ENCODE results near the gene ANGPTL4. TPM values are rescaled to one million over a fixed set of nuclear protein-coding genes. Genes with fewer than 3 reads are reported as not detected.
"Not testable (repeated sequence)": the region's sequence is repeated elsewhere in the genome, so short reads cannot be mapped to it uniquely, and the experiment has no call there.

ANGPTL4 gene
- total RNA-seq, 2 donors from 2014 or later = 1.8 TPM; not detected in 1

DNA sequence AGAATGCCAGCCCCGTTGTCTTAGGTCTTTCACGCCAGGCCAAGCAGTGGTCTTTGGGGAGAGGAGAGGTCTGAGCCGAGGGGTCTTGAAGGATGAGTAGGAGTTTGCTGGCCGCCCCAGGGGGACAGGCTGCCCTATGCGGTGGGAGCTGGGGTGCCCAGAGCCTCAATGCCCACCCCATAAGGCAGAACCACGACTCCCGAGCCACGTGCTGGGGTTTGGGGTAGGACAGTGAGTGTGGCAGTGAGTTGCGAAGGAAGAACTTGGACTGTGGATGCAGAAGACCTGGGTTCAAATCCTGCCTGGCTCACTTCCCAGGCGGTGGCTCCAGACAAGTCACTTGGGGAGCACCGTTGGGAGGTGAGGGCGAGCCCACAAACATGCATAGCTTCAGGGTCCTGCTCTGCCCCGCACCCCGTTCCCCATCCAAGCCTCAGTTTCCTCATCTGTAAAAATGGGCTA lies 31.7 kb downstream of the ANGPTL4 start:
- Mint-ChIP-seq H3K4me3 (no peak overlapping the region), H3K4me1 (ENCODE audit: low read depth in 2 of 2) (peaks cover 20 to 37% of the 10 kb centered on the region in 2 donors), H3K27me3 (no peaks in the 10 kb centered on the region), H3K9me3 (no peaks in the 10 kb centered on the region), H3K27ac (no peak overlapping the region), H3K36me3 (no peaks in the 10 kb centered on the region)
- ATAC-seq (no peak), DNase-seq (ENCODE audit: low spot score) (no peak)

- Mint-ChIP-seq H3K27me3 (no peaks in the 10 kb centered on the region), H3K36me3 (no peaks in the 10 kb centered on the region), H3K9me3 (no peaks in the 10 kb centered on the region), H3K4me3 (no peak overlapping the region), H3K4me1 (ENCODE audit: low read depth in 2 of 2) (peaks cover 20 to 32% of the 10 kb centered on the region in 2 donors), H3K27ac (no peak overlapping the region)
- ATAC-seq (no peak), DNase-seq (ENCODE audit: low spot score) (no peak)
Observed at GRCh38 chr19:8396185-8396562, 32.2 kb downstream of the ANGPTL4 start.

DNA sequence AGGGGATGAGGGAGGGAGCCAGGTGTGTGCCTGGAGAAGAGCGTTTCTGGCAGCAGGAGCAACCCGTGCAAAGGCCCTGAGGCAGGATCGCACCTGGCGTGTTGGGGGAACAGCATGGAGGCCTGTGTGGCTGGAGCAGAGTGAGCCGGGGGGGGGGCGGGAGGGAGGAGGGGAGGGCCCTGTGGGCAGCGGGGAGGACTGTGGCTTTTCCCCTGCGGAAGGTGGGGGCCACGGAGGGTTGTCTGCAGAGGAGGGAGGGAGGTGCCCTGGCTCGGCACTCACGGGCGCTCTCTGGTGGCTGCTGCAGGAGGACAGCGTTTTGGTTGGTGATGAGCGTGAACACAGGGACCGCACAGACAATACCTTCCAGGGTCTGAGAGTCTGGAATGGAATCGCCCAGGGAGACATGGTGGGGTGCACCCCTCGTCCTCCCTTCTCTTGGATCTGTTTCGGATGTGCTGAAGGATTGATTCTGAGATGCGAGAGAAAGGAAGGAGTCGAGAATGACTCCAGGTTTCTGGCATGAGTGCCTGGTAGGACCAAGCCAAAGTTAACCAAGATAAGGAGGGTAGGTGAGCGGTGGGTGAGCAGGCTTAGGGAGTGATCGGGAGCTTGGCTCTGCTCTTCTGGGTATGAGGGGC lies 32.7 kb downstream of the ANGPTL4 start:
- H3K36me3 Mint-ChIP-seq = no peaks in the 10 kb centered on the region
- H3K27me3 Mint-ChIP-seq = no peaks in the 10 kb centered on the region
- DNase-seq (ENCODE audit: low spot score) (peak; percentile 79), ATAC-seq (peak; percentile 72 to 86)
- no peaks in the 10 kb centered on the region for H3K9me3 Mint-ChIP-seq
- H3K4me1 Mint-ChIP-seq (ENCODE audit: low read depth in 2 of 2) = peaks cover 20 to 30% of the 10 kb centered on the region in 2 donors
- H3K4me3 Mint-ChIP-seq = no peak overlapping the region
- peak overlapping the region; percentile 65 to 91 for H3K27ac Mint-ChIP-seq

DNA sequence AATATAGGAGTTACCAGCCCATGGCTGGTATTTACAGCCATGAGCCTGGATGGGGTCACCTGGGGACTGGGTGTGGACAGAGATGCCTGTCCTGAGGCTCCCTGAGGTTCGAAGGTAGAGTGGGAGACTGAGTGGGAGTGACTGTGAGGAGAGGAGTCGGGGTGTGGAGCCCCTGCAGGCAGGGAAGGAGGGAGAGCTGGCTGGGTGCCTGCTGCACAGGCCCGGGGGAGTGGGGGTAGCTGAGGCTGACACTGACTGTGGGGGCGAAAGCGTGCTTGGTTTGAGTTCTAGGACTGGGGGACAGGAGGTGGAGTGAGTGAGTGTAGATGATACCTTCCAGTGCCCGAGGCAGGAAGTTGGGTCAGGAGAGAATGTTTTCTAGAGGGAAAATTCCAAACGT lies 33.3 kb downstream of the ANGPTL4 start:
- Mint-ChIP-seq H3K27me3 (no peaks in the 10 kb centered on the region), H3K36me3 (no peaks in the 10 kb centered on the region), H3K4me1 (ENCODE audit: low read depth in 2 of 2) (peaks cover 20 to 24% of the 10 kb centered on the region in 2 donors), H3K4me3 (no peak overlapping the region), H3K9me3 (no peaks in the 10 kb centered on the region), H3K27ac (peak overlapping the region; percentile 65 to 91)
- ATAC-seq (no peak), DNase-seq (ENCODE audit: low spot score) (no peak)

DNA sequence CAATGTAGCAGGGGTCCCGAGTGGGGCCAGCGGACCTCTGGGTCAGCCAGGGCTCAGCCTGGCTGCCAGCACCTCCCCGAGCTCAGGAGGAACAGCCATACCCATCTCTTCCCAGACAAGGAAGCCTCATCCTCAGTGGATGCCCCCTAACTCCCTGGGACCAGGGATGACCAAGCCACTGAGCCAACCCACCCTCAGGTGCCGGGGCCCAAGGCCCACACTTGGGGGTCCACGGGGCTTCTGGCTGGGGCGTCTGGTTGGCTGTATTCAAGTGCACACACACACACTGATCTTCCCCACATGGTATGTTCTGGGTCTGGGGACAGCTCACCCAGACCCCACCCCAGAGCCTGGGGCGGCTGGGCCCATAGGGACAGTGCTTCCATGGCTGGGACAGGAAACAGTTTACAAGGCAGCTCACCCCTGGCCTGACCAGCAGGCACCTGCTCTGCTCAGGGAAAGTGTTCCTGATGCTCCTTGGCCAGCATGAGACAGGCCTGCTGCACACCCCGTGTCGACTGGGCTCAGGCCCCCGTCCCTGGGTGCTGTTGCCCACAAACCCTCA lies 33.9 kb downstream of the ANGPTL4 start:
- no peak overlapping the region for H3K4me3 Mint-ChIP-seq
- H3K27me3 Mint-ChIP-seq = no peaks in the 10 kb centered on the region
- H3K9me3 Mint-ChIP-seq = no peaks in the 10 kb centered on the region
- ATAC-seq (no peak), DNase-seq (ENCODE audit: low spot score) (no peak)
- peak overlapping the region in 1 of 2 donors; percentile 91 for H3K27ac Mint-ChIP-seq
- H3K4me1 Mint-ChIP-seq (ENCODE audit: low read depth in 2 of 2) = peaks cover 20 to 22% of the 10 kb centered on the region in 2 donors
- H3K36me3 Mint-ChIP-seq = no peaks in the 10 kb centered on the region

- Mint-ChIP-seq H3K27me3 (no peaks in the 10 kb centered on the region), H3K36me3 (no peaks in the 10 kb centered on the region), H3K4me1 (ENCODE audit: low read depth in 2 of 2) (peaks cover 16 to 18% of the 10 kb centered on the region in 2 donors), H3K27ac (no peak overlapping the region), H3K4me3 (no peak overlapping the region), H3K9me3 (no peaks in the 10 kb centered on the region)
- no peak for DNase-seq (ENCODE audit: low spot score)
- ATAC-seq = no peak
Observed at GRCh38 chr19:8398311-8398771, 34.4 kb downstream of the ANGPTL4 start.

- no peak for ATAC-seq
Observed at GRCh38 chr19:8399681-8400188, 35.8 kb downstream of the ANGPTL4 start.

GRCh38 chr19:8401981-8402411 lies 38.0 kb downstream of the ANGPTL4 start:
- no peak for ATAC-seq
- H3K36me3 Mint-ChIP-seq = no peaks in the 10 kb centered on the region
- no peaks in the 10 kb centered on the region for H3K27me3 Mint-ChIP-seq
- H3K27ac Mint-ChIP-seq = no peak overlapping the region
- no peaks in the 10 kb centered on the region for H3K9me3 Mint-ChIP-seq
- DNase-seq (ENCODE audit: low spot score) = no peak
- no peak overlapping the region for H3K4me3 Mint-ChIP-seq
- H3K4me1 Mint-ChIP-seq (ENCODE audit: low read depth in 2 of 2) = peaks cover 5 to 8% of the 10 kb centered on the region in 2 donors

More at GRCh38 chr19:8399681-8400188, 35.8 kb downstream of the ANGPTL4 start:
- Mint-ChIP-seq H3K4me1 (ENCODE audit: low read depth in 2 of 2) (peaks cover 16 to 18% of the 10 kb centered on the region in 2 donors), H3K36me3 (no peaks in the 10 kb centered on the region), H3K4me3 (no peak overlapping the region), H3K9me3 (no peaks in the 10 kb centered on the region), H3K27me3 (no peaks in the 10 kb centered on the region), H3K27ac (no peak overlapping the region)
- DNase-seq (ENCODE audit: low spot score) = no peak

GRCh38 chr19:8403098-8403819 lies 39.3 kb downstream of the ANGPTL4 start:
- Mint-ChIP-seq H3K4me3 (no peak overlapping the region), H3K27ac (no peak overlapping the region), H3K9me3 (no peaks in the 10 kb centered on the region), H3K36me3 (no peaks in the 10 kb centered on the region), H3K27me3 (no peaks in the 10 kb centered on the region), H3K4me1 (ENCODE audit: low read depth in 2 of 2) (peaks cover 0 to 3% of the 10 kb centered on the region in 2 donors)
- ATAC-seq (no peak), DNase-seq (ENCODE audit: low spot score) (no peak)

DNA sequence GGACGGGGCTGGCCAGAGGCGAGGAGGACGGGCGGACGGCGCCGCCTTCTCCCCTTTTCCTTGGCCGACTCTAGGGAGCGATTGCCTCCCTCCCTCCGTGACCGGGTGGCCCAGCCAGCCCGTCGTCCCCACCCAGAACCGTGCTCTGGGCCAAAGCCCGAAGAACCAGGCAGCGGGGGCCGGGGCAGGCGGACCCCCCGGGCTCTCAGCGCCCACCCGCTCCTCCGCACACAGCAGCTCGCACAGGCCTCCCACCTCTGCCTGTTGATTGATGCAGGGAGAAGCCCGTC lies 39.8 kb downstream of the ANGPTL4 start:
- peaks cover 0 to 3% of the 10 kb centered on the region in 2 donors for H3K4me1 Mint-ChIP-seq (ENCODE audit: low read depth in 2 of 2)
- no peak for ATAC-seq
- no peak overlapping the region for H3K4me3 Mint-ChIP-seq
- no peak overlapping the region for H3K27ac Mint-ChIP-seq
- H3K36me3 Mint-ChIP-seq = no peaks in the 10 kb centered on the region
- no peaks in the 10 kb centered on the region for H3K9me3 Mint-ChIP-seq
- DNase-seq (ENCODE audit: low spot score) = no peak
- no peaks in the 10 kb centered on the region for H3K27me3 Mint-ChIP-seq

DNA sequence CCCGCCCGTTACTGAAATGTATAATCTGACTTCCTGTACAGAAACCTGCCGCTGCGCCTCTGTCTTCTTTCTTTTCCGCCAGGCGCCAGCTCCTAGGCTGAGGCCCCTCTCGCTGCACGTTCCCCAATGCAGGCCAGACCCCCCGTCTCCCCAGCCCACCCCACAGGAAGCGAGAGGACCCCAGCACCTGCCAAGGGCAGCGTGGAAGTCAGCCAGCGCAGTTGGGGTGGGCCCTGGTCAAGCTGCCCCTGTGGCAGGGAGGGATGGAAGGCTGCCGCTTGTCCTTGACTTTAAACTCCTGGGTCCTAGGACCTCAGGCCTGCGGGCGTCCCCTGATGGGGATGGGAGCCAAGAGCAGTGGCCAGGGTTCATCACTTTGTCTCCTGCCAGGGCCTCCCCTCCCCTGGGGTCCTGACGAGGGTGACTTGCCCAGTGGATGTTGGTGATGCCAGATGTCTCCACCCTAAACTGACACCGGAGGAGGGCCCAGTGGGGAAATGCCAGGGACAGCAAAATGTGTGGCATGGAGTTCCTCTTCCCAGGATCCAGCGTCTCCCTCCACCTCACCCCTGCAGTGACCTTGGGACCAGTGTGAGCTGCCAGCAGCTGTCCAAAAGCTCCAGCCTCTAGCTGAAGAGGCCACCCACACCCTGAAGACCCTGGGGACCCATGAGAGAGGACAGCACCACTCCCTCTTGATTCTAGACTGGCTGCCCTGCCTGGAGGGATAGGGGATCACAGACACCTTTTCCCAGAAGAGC lies 40.6 kb downstream of the ANGPTL4 start:
- H3K9me3 Mint-ChIP-seq = no peaks in the 10 kb centered on the region
- no peaks in the 10 kb centered on the region for H3K36me3 Mint-ChIP-seq
- no peak overlapping the region for H3K27ac Mint-ChIP-seq
- no peaks in the 10 kb centered on the region for H3K27me3 Mint-ChIP-seq
- DNase-seq (ENCODE audit: low spot score) (no peak), ATAC-seq (peak in 1 of 2 donors; percentile 25)
- H3K4me1 Mint-ChIP-seq (ENCODE audit: low read depth in 2 of 2) = peaks cover 0 to 3% of the 10 kb centered on the region in 2 donors
- no peak overlapping the region for H3K4me3 Mint-ChIP-seq

GRCh38 chr19:8410718-8411117 lies 46.8 kb downstream of the ANGPTL4 start:
- H3K4me3 Mint-ChIP-seq; H3K36me3 Mint-ChIP-seq; H3K9me3 Mint-ChIP-seq; DNase-seq (ENCODE audit: low spot score); H3K27me3 Mint-ChIP-seq; H3K4me1 Mint-ChIP-seq (ENCODE audit: low read depth in 2 of 2); H3K27ac Mint-ChIP-seq; ATAC-seq: not testable (repeated sequence)

- DNase-seq (ENCODE audit: low spot score) (peak; percentile 96), ATAC-seq (peak; percentile 100)
- Mint-ChIP-seq H3K27ac (no peak within 1 kb of the TSS), H3K4me3 (peak within 1 kb of the TSS; percentile 70), H3K27me3 (no peaks in the 10 kb centered on the region), H3K9me3 (no peaks in the 10 kb centered on the region), H3K4me1 (ENCODE audit: low read depth in 2 of 2) (peaks cover 4 to 6% of the 10 kb centered on the region in 2 donors), H3K36me3 (no peaks in the 10 kb centered on the region)
Observed at GRCh38 chr19:8412783-8413628, 49.1 kb downstream of the ANGPTL4 start, which contains the start of gene MARCHF2. Gene MARCHF2, plus strand, starts transcription at chr19:8413305. Its CDS starts 8,536 bp downstream, at chr19:8421841.

Measured in natural killer cell treated with Interleukin-12 subunit alpha and Interleukin-12 subunit beta and Interleukin-15 and Interleukin-18, amount 100 ng/mL, for 72 hours (primary cell).